Fibroblast of villous mesenchyme (primary cell): Measurements from ENCODE around the gene SNX3. TPM values are rescaled to one million over a fixed set of nuclear protein-coding genes. Genes with fewer than 3 reads are reported as not detected.
"Not testable (repeated sequence)": the region's sequence is repeated elsewhere in the genome, so short reads cannot be mapped to it uniquely, and the experiment has no call there.

Source experiments
- DNase-seq: peaks from one replicate; pipeline ENCODE4 v3.0.0-alpha.2; 2010; ENCODE audit warnings: low read depth
- H3K4me3 ChIP-seq: 2 replicates; pipeline ENCODE4 v1.5.1; 2011; ENCODE audit warnings: low read depth, mild to moderate bottlenecking, low read length
- CTCF ChIP-seq: IDR thresholded peaks from 2 replicates; pipeline ENCODE4 v1.5.1; 2012; ENCODE audit warnings: low read depth, mild to moderate bottlenecking, low read length; ENCODE audit not compliant: insufficient read depth
- total RNA-seq: library from RNA; depleted of rRNA; stranded (reverse); fragments of >200 nt; gene quantifications from 2 replicates; pipeline ENCODE4 v1.2.3, GENCODE V29; 2012

Gene SNX3
- total RNA-seq, 1 donor, result 187 TPM

- no peak for DNase-seq
- TF ChIP-seq CTCF, result no peak
- H3K4me3 ChIP-seq, result peak overlapping the region; percentile 94
Observed at GRCh38 chr6:108294297-108294726, 33.5 kb upstream of the SNX3 start.

GRCh38 chr6:108293527-108294296 lies 32.9 kb upstream of the SNX3 start:
- no peak for DNase-seq
- no peak for TF ChIP-seq CTCF
- H3K4me3 ChIP-seq, result peak overlapping the region; percentile 94

- DNase-seq, H3K4me3 ChIP-seq: not testable (repeated sequence)
Observed at GRCh38 chr6:108292561-108292960, 31.7 kb upstream of the SNX3 start.

GRCh38 chr6:108291091-108291490 lies 30.3 kb upstream of the SNX3 start:
- no peak for TF ChIP-seq CTCF
- H3K4me3 ChIP-seq, result no peak overlapping the region
- no peak for DNase-seq

- no peak for TF ChIP-seq CTCF
- DNase-seq, result no peak
- H3K4me3 ChIP-seq, result no peak overlapping the region
Observed at GRCh38 chr6:108288742-108289141, 27.9 kb upstream of the SNX3 start.

- DNase-seq, result no peak
- TF ChIP-seq CTCF, result no peak
- no peak overlapping the region for H3K4me3 ChIP-seq
Observed at GRCh38 chr6:108287373-108287772, 26.5 kb upstream of the SNX3 start.

GRCh38 chr6:108286366-108286765 lies 25.5 kb upstream of the SNX3 start:
- no peak for DNase-seq
- no peak overlapping the region for H3K4me3 ChIP-seq
- TF ChIP-seq CTCF, result no peak
